ENCODE results near the gene NMS.

The NMS gene

GRCh38 chr2:100483895-100484294, 13.6 kb downstream of the NMS start:
- FAIRE-seq: no peak
- no peak for DNase-seq (ENCODE audit: insufficient read length, low spot score)

- FAIRE-seq (no peak), DNase-seq (ENCODE audit: insufficient read length, low spot score) (no peak)
These were observed 14.1 kb downstream of the NMS start for GRCh38 chr2:100484390-100484789.

GRCh38 chr2:100485396-100485795, 15.1 kb downstream of the NMS start:
- FAIRE-seq (no peak), DNase-seq (ENCODE audit: insufficient read length, low spot score) (no peak)

GRCh38 chr2:100494712-100495111, 24.4 kb downstream of the NMS start:
- FAIRE-seq: no peak
- no peak for DNase-seq (ENCODE audit: insufficient read length, low spot score)

GRCh38 chr2:100502782-100503181, 32.5 kb downstream of the NMS start:
- DNase-seq (ENCODE audit: insufficient read length, low spot score) (no peak), FAIRE-seq (no peak)

- no peak for DNase-seq (ENCODE audit: insufficient read length, low spot score)
- no peak for FAIRE-seq
These were observed 34.3 kb downstream of the NMS start for GRCh38 chr2:100504542-100504941.

- DNase-seq (ENCODE audit: insufficient read length, low spot score) (no peak), FAIRE-seq (no peak)
These were observed 38.8 kb downstream of the NMS start for GRCh38 chr2:100509066-100509465.

GRCh38 chr2:100513650-100514049, 43.4 kb downstream of the NMS start:
- DNase-seq (ENCODE audit: insufficient read length, low spot score): no peak
- no peak for FAIRE-seq

- DNase-seq (ENCODE audit: insufficient read length, low spot score) (no peak), FAIRE-seq (no peak)
These were observed 47.3 kb downstream of the NMS start for GRCh38 chr2:100517556-100517955.

- DNase-seq (ENCODE audit: insufficient read length, low spot score): no peak
- no peak for FAIRE-seq
These were observed 48.5 kb downstream of the NMS start for GRCh38 chr2:100518801-100519200.

GRCh38 chr2:100520224-100520623, 49.9 kb downstream of the NMS start:
- no peak for FAIRE-seq
- DNase-seq (ENCODE audit: insufficient read length, low spot score): no peak

GRCh38 chr2:100522430-100522829, 52.1 kb downstream of the NMS start:
- DNase-seq (ENCODE audit: insufficient read length, low spot score) (no peak), FAIRE-seq (no peak)

GRCh38 chr2:100524331-100524730, 54.0 kb downstream of the NMS start:
- FAIRE-seq (no peak), DNase-seq (ENCODE audit: insufficient read length, low spot score) (no peak)

GRCh38 chr2:100526868-100527267, 56.6 kb downstream of the NMS start:
- DNase-seq (ENCODE audit: insufficient read length, low spot score) (no peak), FAIRE-seq (no peak)

GRCh38 chr2:100527440-100528015, 57.2 kb downstream of the NMS start:
- FAIRE-seq: no peak
- DNase-seq (ENCODE audit: insufficient read length, low spot score): no peak

- DNase-seq (ENCODE audit: insufficient read length, low spot score) (no peak), FAIRE-seq (no peak)
These were observed 58.9 kb downstream of the NMS start for GRCh38 chr2:100529176-100529575.

- DNase-seq (ENCODE audit: insufficient read length, low spot score) (no peak), FAIRE-seq (no peak)
These were observed 59.6 kb downstream of the NMS start for GRCh38 chr2:100529900-100530299.
